Measurements from ENCODE around the gene IDH1.
"Not testable (repeated sequence)": the region's sequence is repeated elsewhere in the genome, so short reads cannot be mapped to it uniquely, and the experiment has no call there.

The IDH1 gene

DNA sequence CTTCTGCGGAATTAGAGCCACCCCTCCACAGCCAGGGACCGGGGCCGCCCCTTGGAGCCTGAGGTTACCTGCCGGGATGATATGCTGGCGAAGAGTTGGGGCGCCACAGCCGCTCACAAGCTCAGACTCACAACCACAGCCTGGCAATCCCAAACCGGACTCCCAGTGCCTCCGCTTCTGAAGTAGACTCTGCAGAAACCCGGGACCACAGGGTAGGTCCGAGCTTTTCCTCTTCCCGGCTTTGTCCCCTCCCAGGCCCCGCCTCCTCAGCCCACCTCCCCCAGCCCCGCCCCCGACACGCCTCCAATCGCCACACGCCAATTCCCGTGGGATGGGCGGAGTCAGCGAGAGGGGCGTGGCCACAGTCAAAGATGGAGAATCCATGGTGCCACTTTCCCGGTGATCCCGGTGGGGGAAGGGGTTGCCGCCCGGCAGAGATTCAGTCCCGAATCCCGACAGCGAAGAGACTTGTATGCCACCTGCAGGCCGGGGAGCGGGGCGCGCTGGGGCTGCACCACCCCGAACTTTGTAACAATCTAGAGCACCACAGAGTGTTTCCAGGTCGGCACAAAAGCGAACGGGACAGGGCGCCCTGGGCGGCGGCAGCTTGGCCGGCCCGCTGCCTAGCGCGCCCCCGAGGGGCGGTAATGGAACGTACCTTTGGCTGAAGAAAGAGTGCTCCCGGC lies at the start of gene IDH1:
IDH1 (minus strand) TSS at position 201 of the 686 bp plus-strand sequence. CDS start 3,520 bp downstream, outside the sequence.
- DNase-seq (ENCODE audit: low read depth in 2 of 2, low spot score in 1 of 2), result peak; percentile 82 to 93

DNA sequence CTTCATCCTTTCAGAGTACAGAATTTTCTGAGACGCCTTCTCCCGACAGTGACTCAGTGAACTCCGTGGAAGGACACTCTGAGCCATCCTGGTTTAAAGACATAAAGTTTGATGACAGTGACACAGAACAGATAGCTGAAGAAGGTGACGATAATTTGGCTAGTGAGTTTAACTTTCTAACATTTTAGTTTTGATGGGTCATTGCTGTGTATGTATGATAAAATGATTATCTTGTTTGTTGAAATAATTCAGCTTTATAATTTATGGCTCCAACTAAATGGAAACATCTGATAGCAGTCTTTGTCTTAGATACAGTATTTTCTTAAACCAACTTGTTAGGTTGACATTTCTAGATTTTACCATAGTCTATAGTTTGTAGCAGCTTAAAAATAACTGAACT lies 49.3 kb upstream of the IDH1 start:
- no peak for DNase-seq (ENCODE audit: low read depth in 2 of 2, low spot score in 1 of 2)

DNA sequence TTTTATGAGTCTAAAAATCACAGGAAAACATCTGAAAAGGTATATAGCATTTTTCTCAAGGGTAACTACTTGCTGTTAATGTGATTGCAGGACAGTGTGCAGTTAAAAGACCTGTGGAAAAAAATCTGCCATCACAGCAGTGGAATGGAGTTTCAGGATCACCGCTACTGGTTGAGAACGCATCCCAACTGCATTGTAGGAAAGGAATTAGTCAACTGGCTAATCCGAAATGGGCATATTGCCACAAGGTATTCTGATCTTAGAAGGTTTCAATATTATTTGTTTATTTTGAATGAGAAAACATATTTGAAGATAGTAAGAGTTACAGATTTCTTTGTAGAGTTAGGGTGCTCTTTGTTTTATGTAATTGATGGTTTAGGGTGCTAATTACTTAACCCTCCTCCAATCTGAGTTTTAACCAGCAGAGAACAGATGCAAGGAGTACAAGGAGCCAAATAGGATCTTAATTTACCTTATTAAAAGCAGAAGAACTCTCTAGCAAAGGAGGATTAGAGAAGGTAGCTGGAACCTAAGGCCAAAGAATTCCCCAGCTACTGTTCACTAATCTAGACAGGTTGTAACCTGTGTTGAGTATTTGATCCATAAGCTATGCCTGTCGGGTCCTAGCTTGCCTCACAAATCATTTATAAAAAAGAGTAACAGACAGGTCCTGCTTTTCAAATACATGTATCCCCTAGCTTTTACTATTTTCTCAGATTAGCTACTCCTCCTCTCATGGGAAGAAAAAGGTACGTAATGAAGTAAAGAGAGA lies 46.2 kb upstream of the IDH1 start:
- no peak for DNase-seq (ENCODE audit: low read depth in 2 of 2, low spot score in 1 of 2)

DNA sequence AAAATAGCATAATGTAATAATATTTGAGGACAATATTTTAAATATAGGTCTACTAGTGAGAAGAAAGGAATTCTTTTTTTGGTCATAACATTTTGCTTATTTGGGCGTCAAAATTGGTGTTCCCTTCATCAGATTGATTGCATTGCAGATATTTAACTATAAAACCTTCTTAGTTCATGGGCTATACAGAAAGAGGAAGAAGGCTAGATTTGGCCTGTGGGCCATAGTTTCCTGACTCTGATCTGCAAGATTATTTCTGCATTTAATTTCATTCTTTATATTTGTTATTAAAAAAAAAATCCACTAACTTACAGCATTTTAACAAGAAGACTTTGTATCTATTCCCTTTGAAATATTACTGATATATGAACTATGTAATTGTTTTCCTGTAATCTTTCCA lies 43.1 kb upstream of the IDH1 start:
- DNase-seq (ENCODE audit: low read depth in 2 of 2, low spot score in 1 of 2), result no peak

DNA sequence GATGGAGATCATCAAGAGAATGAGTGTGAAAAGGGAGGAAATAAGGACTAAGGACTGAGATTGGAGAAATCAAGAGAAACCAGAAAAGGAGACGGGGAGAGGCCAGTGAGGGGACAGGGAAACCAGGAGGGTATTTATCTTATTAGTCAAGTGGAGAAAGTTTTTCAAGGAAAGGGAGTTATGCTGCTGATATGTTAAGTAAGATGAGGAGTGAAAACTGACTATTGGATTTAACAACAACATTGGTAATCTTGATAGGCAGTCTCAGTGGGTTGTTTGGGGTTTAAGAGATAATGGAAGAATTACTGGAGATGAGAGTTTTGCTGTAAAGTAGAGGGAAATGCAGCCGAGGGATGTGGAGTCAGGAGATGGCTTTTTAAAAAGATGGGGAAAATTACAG lies 41.7 kb upstream of the IDH1 start:
- no peak for DNase-seq (ENCODE audit: low read depth in 2 of 2, low spot score in 1 of 2)

DNA sequence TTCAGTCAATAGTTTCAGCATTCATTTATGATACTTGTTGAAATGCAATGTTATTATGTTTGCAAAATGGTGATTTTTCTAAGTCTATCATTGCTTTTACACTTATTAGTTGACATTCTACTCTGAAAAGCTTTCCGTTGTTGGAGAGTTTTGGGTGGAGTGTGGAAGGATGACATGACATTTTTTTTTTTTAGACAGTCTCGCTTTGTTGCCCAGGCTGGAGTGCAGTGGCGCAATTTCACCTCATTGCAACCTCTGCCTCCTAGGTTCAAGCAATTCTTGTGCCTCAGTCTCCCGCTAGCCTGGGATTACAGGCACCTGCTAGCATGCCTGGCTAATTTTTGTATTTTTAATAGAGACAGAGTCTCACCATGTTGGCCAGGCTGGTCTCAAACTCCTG lies 41.0 kb upstream of the IDH1 start:
- DNase-seq (ENCODE audit: low read depth in 2 of 2, low spot score in 1 of 2), result no peak

DNA sequence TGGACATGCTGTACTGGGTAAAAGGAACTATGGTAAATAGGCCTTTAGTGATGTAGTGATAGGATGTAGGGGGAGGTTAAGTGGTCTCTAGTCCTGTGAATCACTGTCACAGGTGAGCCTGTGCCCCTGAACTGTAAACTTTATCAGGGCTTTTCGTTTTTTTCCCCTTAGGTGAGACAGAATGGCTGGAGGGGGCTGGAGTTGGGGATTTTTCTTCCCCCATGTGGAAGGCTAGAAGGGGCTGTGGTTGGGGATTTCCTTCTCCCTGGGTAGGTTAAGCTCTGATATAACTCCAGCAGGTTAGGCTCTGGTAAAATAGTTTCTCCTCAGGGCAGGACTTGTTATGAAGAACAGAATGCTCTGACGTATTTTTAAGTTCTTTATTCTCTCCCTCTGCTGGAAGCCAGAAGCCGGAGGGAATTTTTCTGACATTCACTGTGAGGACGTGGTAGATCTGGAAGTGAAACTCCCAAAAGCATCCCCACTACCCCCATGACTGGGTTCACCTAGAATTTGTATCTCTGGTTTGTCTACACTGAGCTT lies 39.7 kb upstream of the IDH1 start:
- DNase-seq (ENCODE audit: low read depth in 2 of 2, low spot score in 1 of 2), result no peak

DNA sequence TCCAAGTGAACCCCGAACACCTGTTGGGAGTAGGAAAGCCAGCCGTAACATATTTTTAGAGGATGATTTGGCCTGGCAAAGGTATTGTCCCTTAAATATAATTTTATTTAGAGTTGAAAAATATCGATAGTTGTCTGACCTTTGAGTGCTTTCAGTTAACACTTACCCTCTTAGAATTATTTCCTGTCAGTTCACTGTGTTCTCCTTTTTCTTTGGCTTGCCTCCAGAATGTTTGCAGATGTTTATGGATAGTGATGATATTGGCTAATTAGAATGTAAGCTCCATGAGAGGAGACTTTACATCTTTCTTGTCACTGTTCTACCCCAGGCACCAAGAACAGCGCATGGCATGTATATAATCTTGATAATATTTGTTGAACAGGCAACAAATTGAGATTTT lies 31.0 kb upstream of the IDH1 start:
- no peak for DNase-seq (ENCODE audit: low read depth in 2 of 2, low spot score in 1 of 2)

DNA sequence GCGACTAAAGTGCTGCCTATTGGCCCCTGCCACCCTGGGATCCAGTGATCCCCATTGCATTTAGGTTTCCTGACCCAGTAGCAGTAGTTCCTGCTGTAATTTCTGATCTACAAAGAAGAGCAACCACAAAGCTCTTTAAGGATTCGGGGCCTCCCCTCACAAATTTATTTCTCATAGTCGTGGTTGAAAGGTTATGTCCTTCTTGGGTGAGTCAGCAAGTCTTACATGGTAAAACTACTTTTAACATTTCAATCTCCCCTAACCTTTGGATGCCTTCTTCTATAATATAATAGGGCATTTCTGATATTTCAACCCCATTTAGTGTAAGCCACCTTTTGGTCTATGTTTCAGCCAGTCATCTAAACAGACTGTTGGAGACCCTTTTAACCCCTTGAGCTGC lies 26.1 kb upstream of the IDH1 start:
- no peak for DNase-seq (ENCODE audit: low read depth in 2 of 2, low spot score in 1 of 2)

DNA sequence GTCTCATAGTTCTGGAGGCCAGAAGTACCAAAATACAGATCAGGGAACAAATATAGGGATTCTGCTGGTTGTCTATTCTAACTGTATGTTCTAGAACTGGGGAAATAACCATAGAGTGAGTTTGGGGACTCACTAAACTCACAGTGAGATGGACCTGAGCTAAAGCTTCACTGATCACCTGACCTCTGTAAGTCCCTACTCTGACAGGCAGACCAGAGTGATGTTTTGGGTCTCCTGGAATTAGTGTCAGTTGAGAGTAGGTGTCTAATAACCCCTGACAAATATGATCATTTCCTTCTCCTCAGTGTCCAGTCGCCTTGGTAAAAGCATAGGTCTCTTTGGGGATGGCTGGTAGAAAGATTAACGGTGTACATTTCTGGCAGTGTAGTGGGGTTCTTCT lies 25.4 kb upstream of the IDH1 start:
- DNase-seq (ENCODE audit: low read depth in 2 of 2, low spot score in 1 of 2), result no peak

DNA sequence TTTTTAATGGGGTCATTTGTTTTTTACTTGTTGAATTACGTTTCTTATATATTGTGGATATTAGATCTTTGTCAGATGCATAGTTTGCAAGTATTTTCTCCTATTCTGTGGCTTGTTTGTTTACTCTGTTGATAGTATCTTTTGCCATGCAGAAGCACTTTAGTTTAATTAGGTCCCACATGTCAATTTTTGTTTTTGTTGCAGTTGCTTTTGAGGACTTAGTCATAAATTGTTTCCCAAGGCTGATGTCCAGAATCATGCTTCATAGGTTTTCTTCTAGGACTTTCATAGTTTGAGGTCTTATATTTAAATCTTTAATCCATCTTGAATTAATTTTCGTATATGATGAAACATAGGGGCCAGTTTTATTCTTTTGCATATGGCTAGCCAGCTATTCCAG lies 24.4 kb upstream of the IDH1 start:
- no peak for DNase-seq (ENCODE audit: low read depth in 2 of 2, low spot score in 1 of 2)

DNA sequence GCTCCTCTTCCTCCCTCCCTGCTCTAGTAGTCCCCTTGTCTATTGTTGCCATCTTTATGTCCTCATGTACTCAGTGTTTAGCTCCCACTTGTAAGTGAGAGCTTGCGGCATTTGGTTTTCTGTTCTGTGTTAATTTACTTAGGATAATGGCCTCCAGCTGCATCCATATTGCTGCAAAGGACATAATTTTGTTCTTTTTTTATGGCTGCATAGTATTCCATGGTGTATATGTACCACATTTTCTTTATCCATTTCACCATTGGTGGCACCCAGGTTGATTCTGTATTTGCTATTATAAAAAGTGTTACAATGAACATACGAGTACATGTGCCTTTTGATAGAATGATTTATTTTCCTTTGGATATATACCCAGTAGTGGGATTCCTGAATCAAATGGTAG lies 23.7 kb upstream of the IDH1 start:
- no peak for DNase-seq (ENCODE audit: low read depth in 2 of 2, low spot score in 1 of 2)

DNA sequence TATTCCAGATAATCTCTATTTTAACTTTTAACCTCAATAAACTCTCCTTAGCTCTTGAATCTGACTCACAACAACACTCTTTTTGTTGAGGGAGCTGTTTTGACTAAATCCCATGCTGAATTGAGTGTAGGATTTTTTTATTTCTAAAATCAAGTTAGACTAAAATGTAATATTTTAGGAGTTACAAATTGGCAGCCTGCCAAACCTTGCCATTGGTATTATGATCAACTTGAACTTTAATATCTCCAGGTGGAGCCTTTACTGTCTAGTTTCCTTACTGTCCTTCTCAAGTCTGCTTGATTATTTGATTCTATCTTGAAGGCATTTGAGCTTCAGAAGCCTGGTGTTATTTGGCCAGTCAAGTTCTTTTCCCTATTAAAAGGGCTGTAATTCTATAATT lies 19.9 kb upstream of the IDH1 start:
- DNase-seq (ENCODE audit: low read depth in 2 of 2, low spot score in 1 of 2), result no peak

DNA sequence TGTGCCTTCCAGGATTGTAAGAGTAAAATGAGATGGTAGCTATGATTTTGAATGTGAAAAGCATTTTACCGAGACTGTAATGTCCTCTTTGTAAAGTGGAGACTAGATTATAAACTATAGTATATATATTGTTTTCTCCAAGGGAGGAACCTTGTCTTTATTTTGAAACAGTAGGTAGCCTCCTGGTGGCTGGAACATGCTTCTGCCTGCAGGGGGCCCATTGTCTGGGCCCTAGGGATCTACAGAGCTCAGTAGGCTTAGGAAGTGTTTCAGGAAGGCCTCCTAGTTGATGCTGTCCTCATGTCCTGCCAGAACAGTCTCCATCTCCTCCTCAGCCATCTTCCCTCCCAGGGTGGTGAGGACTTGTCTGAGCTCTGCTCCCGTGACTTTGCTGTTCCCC lies 14.2 kb upstream of the IDH1 start:
- no peak for DNase-seq (ENCODE audit: low read depth in 2 of 2, low spot score in 1 of 2)

DNA sequence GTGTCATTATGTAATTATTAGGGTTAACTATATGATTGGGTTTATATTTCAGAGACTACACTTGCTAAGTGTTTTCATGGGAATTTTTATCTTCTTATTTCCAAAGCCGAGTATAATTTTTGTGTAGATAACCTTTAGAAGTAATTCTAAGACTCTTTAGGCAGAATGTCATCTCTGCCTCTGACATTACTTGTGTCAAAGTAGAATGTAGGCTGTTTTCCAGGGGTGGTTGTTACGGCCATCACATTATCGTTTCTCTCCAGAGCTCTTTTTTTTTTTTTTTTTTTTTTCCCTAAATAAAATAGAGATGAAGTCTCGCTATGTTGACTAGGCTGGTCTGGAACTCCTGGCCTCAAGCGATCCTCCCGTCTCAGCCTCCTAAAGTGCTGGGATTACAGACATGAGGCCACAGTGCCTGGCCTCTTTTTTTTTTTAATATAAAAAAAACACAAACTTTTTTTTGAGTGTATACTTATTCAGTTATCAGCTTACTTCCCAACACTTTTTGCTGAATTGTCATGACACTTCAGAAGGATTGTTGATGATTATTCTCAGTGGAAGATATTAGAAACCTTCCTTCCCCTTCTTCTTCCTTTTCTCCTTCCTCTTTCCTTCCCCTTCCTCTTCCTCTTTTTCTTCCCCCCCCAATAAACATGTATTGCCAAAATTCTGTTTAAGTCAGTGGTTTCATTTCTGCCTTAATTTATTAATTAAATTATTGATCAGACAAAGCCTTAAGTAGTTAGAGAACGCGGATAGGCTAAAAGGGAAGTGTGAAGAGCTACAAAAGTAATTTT lies 13.5 kb upstream of the IDH1 start:
- DNase-seq (ENCODE audit: low read depth in 2 of 2, low spot score in 1 of 2), result no peak

DNA sequence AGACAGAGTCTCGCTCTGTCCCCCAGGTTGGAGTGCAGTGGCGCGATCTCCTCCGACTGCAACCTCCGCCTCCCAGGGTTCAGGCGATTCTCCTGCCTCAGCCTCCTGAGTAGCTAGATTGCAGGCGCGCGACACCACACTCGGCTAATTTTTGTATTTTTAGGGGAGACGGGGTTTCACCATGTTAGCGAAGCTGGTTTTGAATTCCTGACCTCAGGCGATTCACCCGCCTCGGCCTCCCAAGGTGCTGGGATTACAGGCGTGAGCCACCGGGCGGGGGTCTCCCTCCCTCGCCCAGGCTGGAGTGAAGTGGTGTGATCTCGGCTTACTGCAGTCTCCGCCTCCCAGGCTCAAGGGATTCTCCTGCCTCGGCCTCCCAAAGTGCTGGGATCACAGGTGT lies 12.7 kb upstream of the IDH1 start:
- not testable (repeated sequence) for DNase-seq (ENCODE audit: low read depth in 2 of 2, low spot score in 1 of 2)

DNA sequence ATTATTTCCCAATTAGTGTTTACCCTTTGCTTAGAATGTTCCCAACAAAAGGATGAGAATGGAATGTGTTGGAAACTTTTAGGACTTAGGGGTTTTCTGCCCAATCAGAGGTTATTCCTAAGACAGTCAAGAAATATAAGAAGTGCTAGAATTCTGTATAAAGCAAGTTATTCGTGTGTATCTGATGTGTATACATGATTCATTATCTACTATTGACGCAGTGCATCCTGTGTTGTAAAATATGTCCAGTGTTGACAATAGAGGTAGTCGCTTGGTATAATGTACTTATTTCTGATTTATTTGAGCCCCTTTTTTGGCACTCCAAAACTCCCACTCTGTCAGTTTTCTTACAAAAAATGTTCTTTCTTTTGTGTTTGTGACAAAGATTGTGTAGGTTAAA lies 12.1 kb upstream of the IDH1 start:
- DNase-seq (ENCODE audit: low read depth in 2 of 2, low spot score in 1 of 2), result no peak

DNA sequence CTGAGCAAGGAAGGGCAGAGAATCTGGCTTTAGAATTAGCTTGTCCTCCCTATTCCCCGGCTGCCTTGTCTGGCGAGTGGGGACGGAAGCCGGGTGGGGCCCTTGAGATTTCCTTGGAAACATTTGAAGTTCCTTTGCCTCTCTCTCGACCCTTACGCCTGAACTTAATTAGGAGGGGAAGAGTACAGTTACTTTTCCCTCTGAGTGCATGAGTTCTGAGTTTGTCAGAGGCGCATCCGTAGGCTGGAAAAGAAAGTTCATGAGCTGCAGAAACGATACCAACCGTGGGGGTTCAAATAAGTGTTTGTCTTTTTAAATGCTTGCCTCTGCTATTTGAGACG lies 11.7 kb upstream of the IDH1 start:
- DNase-seq (ENCODE audit: low read depth in 2 of 2, low spot score in 1 of 2), result no peak

DNA sequence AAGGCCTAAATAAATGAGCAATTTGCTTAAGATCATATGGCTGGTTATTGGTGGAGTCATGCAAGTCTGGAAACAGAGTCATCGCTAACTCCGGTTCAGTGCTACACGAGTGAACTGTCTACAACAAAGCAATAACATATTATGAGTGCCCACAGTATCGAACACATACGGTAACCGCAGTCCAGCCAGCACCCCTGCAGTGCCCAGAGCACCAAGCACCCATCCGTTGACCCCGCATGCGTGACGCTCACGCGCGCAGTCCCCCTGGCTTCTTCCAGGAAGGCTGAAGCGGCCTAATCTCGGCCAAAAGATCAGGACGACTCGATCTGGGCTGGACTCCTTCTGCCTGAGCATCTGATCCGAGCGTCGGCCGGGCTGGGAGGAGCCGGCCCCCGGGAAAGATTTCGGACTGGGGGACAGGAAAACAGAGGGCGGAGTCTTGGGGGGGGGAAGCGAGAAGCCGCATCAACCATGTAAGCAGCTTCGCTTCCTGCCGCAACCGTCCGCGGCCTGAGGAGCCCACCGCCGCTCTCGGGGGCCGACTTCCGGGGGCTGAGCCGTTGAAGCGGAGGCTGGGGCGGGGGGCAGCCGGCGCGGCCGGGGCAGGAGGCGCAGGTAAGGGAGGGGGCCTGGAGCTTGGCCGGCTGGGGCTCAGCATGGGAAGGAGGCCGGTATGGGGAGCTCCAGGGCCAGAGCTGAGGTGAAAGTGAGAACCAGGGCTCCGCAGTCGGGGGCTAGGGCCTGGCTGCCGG lies 11.1 kb upstream of the IDH1 start, which contains the start of gene PIKFYVE:
PIKFYVE (plus strand) TSS at position 455 of the 752 bp plus-strand sequence. CDS start 5,265 bp downstream, outside the sequence.
- DNase-seq (ENCODE audit: low read depth in 2 of 2, low spot score in 1 of 2), result peak; percentile 58 to 81

DNA sequence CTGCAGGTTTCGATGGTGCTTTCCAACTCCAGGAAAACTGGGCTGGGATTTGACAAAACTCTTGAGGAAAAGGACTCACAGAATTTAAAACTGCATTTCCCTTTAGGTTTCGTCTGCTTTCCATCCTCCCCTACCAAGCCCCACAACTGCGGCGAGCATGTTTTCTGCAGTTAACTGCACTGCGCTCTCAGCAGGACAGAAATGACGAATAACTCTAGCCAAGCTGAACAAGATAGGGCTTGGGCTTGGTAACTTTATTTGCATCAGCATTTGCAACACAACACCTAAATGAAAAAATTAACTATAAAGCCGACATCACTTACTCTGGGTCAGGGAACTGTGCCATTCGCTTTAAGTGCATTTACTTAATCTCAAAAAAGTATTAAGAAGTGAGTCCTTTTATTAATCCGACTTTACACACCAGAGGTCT lies 10.5 kb upstream of the IDH1 start:
- DNase-seq (ENCODE audit: low read depth in 2 of 2, low spot score in 1 of 2), result no peak

Measured in stimulated activated CD8-positive, alpha-beta memory T cell treated with anti-CD3 and anti-CD28 coated beads, Interleukin-4, amount 100 ng/mL, for 4 hours (primary cell).